NCI-H82 treated with DMSO at 0.1 percent for 48 hours (cell line): ENCODE data around the gene OR13H1.
"Not testable (repeated sequence)": the region's sequence is repeated elsewhere in the genome, so short reads cannot be mapped to it uniquely, and the experiment has no call there.

Experiments used
- DNase-seq: peaks from one replicate; lab custom pipeline; 2025; ENCODE audit not compliant: unreplicated experiment; lab: John Stamatoyannopoulos, UW

OR13H1 gene

GRCh38 chrX:131543774-131544173, at the start of gene OR13H1:
Gene OR13H1, plus strand, starts transcription at chrX:131544074. Its CDS starts 0 bp downstream, at chrX:131544074.
- DNase-seq: no peak

- not testable (repeated sequence) for DNase-seq
Measured at GRCh38 chrX:131501556-131501955, 42.3 kb upstream of the OR13H1 start.

GRCh38 chrX:131513159-131513914, 30.5 kb upstream of the OR13H1 start:
- DNase-seq: no peak

GRCh38 chrX:131521824-131522223, 22.1 kb upstream of the OR13H1 start:
- DNase-seq: no peak

- no peak for DNase-seq
Measured at GRCh38 chrX:131544218-131544617, 344 bp downstream of the OR13H1 start.

GRCh38 chrX:131549011-131549410, 5.1 kb downstream of the OR13H1 start:
- DNase-seq: no peak

GRCh38 chrX:131552453-131552852, 8.6 kb downstream of the OR13H1 start:
- DNase-seq: not testable (repeated sequence)

GRCh38 chrX:131558562-131558961, 14.7 kb downstream of the OR13H1 start:
- DNase-seq: no peak

GRCh38 chrX:131564553-131565229, 20.8 kb downstream of the OR13H1 start:
- no peak for DNase-seq

- DNase-seq: no peak
Measured at GRCh38 chrX:131565909-131566308, 22.0 kb downstream of the OR13H1 start.

GRCh38 chrX:131571348-131571747, 27.5 kb downstream of the OR13H1 start:
- DNase-seq: no peak

- no peak for DNase-seq
Measured at GRCh38 chrX:131572372-131573014, 28.6 kb downstream of the OR13H1 start.

GRCh38 chrX:131577413-131577812, 33.5 kb downstream of the OR13H1 start:
- no peak for DNase-seq

GRCh38 chrX:131577999-131578734, 34.3 kb downstream of the OR13H1 start:
- DNase-seq: peak; percentile 37

GRCh38 chrX:131578735-131579367, 35.0 kb downstream of the OR13H1 start:
- DNase-seq: peak; percentile 2

GRCh38 chrX:131588995-131589394, 45.1 kb downstream of the OR13H1 start:
- DNase-seq: no peak
